Right lobe of liver (tissue), 6 donors: ENCODE measurements around the gene CORO2B. TPM values are rescaled to one million over a fixed set of nuclear protein-coding genes. Genes with fewer than 3 reads are reported as not detected.

Experiments used
- ATAC-seq, 4 donors: fragments of 200-7000 bp; cut with Tn5 transposase; one replicate each; pipeline ENCODE4 v1.9.1; 2020; ENCODE audit warnings: mild to moderate bottlenecking in 4 of 4, moderate library complexity in 4 of 4
- DNase-seq, 3 donors: peaks; one replicate each; pipeline ENCODE4 v3.0.0-alpha.2; 2020
- H3K27ac ChIP-seq, 3 donors: fragments of 200-600 bp; one replicate each; pipeline ENCODE4 v1.8.0; 2022
- H3K27me3 ChIP-seq, 2 donors: fragments of 200-600 bp; one replicate each; pipeline ENCODE4 v1.8.0; 2022
- H3K36me3 ChIP-seq, 4 donors: fragments of 200-600 bp; sonication (generic) in 1 of 4; one replicate each; pipeline versions ENCODE4 v1.5.1 to v1.8.0; 2017 to 2022; ENCODE audit warnings: control low read depth in 1 of 4
- H3K4me1 ChIP-seq, 4 donors: fragments of 200-600 bp; sonication (generic) in 1 of 4; one replicate each; pipeline versions ENCODE4 v1.5.1 to v1.8.0; 2017 to 2022; ENCODE audit warnings: control low read depth in 1 of 4
- H3K4me3 ChIP-seq, 3 donors: fragments of 200-600 bp; one replicate each; pipeline ENCODE4 v1.8.0; 2022
- H3K9me3 ChIP-seq, 4 donors: fragments of 200-600 bp; sonication (generic) in 1 of 4; one replicate each; pipeline versions ENCODE4 v1.5.1 to v1.8.0; 2017 to 2022; ENCODE audit warnings: control low read depth in 1 of 4
- POLR2A ChIP-seq: fragments of 450-650 bp; IDR thresholded peaks from one replicate; pipeline ENCODE4 v1.6.1; 2017; ENCODE audit warnings: antibody characterized with exemption, mild to moderate bottlenecking
- WGBS: methylation state at CpG from one replicate; pipeline ENCODE4 v1.1.6; 2018; ENCODE audit warnings: low coverage, low lambda C conversion rate; ENCODE audit not compliant: insufficient coverage; ENCODE audit errors: missing lambda C conversion rate; 5-methylcytosine and 5-hydroxymethylcytosine counted together
- intact Hi-C, 2 donors: fragments of 100-400 bp; cut with DNase I; formaldehyde crosslinking; loops; one replicate each; pipeline versions ENCODE4 v1.11.2 to v1.14.1; 2022
- total RNA-seq, 6 experiments: library from RNA; depleted of rRNA in 2 of 6; stranded (reverse); fragments of >200 nt in 2 of 6; fragmentation: NEBNext Ultra II Directional in 3 of 6; extraction: Animal tissue kit (Norgen Biotek cat#: 25700) in 3 of 6; gene quantifications; one replicate each; pipeline versions ENCODE4 v1.1.0 to v1.2.4, GENCODE V29; 2016 to 2023
- TF ChIP-seq, protein P1 (sequence below), 4 donors: fragments of 200-600 bp in 3 of 4; fragments of 450-650 bp in 1 of 4; IDR thresholded peaks; one replicate each; pipeline versions ENCODE4 v1.5.1 to v1.8.0; 2016 to 2022; ENCODE audit warnings: antibody characterized with exemption in 4 of 4, mild to moderate bottlenecking in 2 of 4
- donor health status: DM: no; HTN: yes; CAD: no.
- donor health status: DM: no; HTN: no; CAD: no.
- donor health status: DM: no; HTN: no; CAD: no.
- donor health status: DM: no; HTN: yes; CAD: no.
- donor health status: DM: no; HTN: yes; CAD: no.

Gene CORO2B
- total RNA-seq, 6 experiments from 2014 or later: 0.18 to 0.68 (median 0.41) TPM

DNA sequence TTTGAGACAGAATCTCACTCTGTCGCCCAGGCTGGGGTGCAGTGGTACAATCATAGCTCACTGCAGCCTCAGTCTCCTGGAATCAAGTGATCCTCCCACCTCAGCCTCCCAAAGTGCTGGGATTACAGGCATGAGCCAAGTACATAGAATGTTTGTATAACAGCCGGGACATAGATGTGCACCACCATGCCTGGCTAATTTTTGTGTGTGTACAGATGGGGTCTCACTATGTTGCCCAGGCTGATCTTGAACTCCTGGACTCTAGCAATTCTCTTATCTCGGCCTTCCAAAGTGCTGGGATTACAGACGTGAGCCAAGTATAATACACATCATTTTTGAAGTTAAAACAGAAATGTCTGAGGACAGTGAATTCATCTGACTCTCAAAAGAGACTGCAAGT is 93.5 kb downstream of the CORO2B start:
- H3K9me3 ChIP-seq: no peaks in the 10 kb centered on the region
- 31% methylated on average over 3 of the region's 4 CpGs for WGBS
- no peaks in the 10 kb centered on the region for H3K36me3 ChIP-seq
- ATAC-seq (no peak), DNase-seq (peak in 1 of 3 donors; percentile 8)
- no peaks in the 10 kb centered on the region for H3K27me3 ChIP-seq
- H3K27ac ChIP-seq: no peak overlapping the region
- no peaks in the 10 kb centered on the region for H3K4me1 ChIP-seq
- intact Hi-C loops: loop anchor here (5.0 to 10.0 kb wide), 3 partner anchors 87 to 347 kb away; no protein-coding TSS in a partner anchor
- H3K4me3 ChIP-seq: no peak overlapping the region
- TF ChIP-seq, protein P1, sequence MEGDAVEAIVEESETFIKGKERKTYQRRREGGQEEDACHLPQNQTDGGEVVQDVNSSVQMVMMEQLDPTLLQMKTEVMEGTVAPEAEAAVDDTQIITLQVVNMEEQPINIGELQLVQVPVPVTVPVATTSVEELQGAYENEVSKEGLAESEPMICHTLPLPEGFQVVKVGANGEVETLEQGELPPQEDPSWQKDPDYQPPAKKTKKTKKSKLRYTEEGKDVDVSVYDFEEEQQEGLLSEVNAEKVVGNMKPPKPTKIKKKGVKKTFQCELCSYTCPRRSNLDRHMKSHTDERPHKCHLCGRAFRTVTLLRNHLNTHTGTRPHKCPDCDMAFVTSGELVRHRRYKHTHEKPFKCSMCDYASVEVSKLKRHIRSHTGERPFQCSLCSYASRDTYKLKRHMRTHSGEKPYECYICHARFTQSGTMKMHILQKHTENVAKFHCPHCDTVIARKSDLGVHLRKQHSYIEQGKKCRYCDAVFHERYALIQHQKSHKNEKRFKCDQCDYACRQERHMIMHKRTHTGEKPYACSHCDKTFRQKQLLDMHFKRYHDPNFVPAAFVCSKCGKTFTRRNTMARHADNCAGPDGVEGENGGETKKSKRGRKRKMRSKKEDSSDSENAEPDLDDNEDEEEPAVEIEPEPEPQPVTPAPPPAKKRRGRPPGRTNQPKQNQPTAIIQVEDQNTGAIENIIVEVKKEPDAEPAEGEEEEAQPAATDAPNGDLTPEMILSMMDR (IDR thresholded peaks at IDR 0.05): no peak
- no peak for TF ChIP-seq POLR2A

DNA sequence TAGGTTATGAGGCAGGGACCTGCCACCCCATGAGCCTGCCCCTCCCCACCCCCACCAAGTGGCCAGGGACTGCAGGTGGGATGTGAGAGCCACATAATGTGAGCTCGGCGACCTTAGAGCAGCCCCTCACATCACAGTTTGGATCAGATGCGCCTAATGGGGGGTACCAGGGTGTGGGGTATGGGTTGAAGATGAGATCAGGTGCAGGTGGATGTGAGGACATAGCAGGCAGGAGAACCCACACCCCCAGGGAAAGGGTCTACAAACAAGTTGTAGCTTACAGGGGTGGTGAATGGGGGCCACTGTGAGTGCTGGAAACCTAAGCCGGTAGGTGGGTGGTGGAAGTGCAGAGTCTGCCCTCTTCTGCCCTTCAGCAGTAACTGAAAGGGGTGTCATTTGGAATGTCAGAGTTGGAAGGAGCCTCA is 94.0 kb downstream of the CORO2B start:
- no peak for TF ChIP-seq POLR2A
- TF ChIP-seq, protein P1 (IDR thresholded peaks at IDR 0.05): no peak
- Histone ChIP-seq H3K36me3 (no peaks in the 10 kb centered on the region), H3K27ac (no peak overlapping the region), H3K27me3 (no peaks in the 10 kb centered on the region), H3K9me3 (no peaks in the 10 kb centered on the region), H3K4me1 (no peaks in the 10 kb centered on the region), H3K4me3 (no peak overlapping the region)
- no peak for ATAC-seq
- intact Hi-C loops: loop anchor here (5.0 to 10.0 kb wide), 3 partner anchors 88 to 348 kb away; no protein-coding TSS in a partner anchor
- DNase-seq: peak in 1 of 3 donors; percentile 28
- 30% methylated on average over 3 of the region's 4 CpGs for WGBS

DNA sequence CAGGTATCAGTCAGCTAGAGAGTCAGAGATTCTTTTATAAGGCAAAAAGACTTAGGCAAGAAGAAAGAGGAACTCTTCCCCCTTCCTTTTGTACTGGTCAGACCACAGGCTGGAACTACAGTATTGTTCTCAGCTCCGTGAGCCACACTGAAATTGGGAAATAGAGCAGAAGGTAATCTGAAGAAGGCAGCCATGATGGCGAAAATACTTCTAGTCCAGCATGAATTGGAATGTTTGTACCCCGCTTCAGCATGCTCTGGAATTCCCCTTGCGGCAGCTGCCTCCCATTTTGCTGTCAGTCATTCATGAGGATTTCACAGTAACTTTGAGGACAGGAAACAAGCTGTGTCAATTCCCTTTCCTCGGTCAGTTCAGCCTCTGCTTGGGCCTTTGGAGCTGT is 96.2 kb downstream of the CORO2B start:
- H3K27me3 ChIP-seq: no peaks in the 10 kb centered on the region
- no peaks in the 10 kb centered on the region for H3K4me1 ChIP-seq
- TF ChIP-seq, protein P1 (IDR thresholded peaks at IDR 0.05): no peak
- TF ChIP-seq POLR2A: no peak
- H3K27ac ChIP-seq: no peak overlapping the region
- intact Hi-C loops: loop anchor here (5.0 to 10.0 kb wide), 3 partner anchors 90 to 350 kb away; no protein-coding TSS in a partner anchor
- WGBS: 41% methylated on average over 4 of the region's 5 CpGs
- ATAC-seq (peak in 1 of 4 donors; percentile 15), DNase-seq (no peak)
- H3K9me3 ChIP-seq: no peaks in the 10 kb centered on the region
- H3K36me3 ChIP-seq: no peaks in the 10 kb centered on the region
- no peak overlapping the region for H3K4me3 ChIP-seq

DNA sequence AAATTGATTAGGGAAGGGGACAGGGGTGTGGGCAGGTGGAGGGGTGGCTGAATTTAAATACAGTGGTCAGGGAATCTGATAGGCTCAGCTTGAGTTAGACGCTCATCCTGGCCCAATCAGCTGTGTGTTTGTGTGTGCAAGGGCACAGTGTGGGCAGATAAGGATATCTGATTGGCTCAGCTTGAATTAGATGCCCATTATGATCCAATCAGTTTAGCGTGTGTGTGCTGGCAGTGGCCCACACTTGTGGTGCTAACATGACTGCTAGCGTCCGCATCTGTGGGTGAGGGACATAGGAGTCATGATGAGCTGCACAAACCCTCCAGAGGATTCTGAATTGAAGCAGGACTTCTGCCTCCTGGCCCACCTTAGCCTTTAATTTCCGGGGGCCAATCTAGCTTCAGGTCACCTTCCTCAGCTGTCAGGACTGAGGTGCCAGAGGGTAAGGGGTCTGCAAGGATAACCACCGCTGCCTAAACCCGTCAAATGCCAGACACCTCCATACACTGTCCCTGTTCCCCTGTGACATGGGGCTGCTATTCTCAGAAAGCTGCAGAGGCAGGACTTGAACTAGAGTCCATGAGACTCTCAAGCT is 97.3 kb downstream of the CORO2B start:
- WGBS: 65% methylated on average over 2 of the region's 7 CpGs
- H3K27me3 ChIP-seq: no peaks in the 10 kb centered on the region
- H3K27ac ChIP-seq: no peak overlapping the region
- H3K36me3 ChIP-seq: no peaks in the 10 kb centered on the region
- intact Hi-C loops: loop anchor here (10.0 kb wide), 2 partner anchors 91 to 351 kb away; no protein-coding TSS in a partner anchor
- TF ChIP-seq POLR2A: no peak
- TF ChIP-seq, protein P1 (IDR thresholded peaks at IDR 0.05): no peak
- no peak for DNase-seq
- no peaks in the 10 kb centered on the region for H3K9me3 ChIP-seq
- no peak overlapping the region for H3K4me3 ChIP-seq
- H3K4me1 ChIP-seq: no peaks in the 10 kb centered on the region
- no peak for ATAC-seq
